Pulmonary artery endothelial cell (primary cell): ENCODE results near the gene HNF1B. TPM values are rescaled to one million over a fixed set of nuclear protein-coding genes. Genes with fewer than 3 reads are reported as not detected.

Experiments
- DNase-seq: peaks from one replicate; pipeline ENCODE4 v3.0.0-alpha.2; 2011; ENCODE audit warnings: low read depth, low spot score
- total RNA-seq: library from RNA; depleted of rRNA; stranded (reverse); fragments of >200 nt; gene quantifications from 2 replicates; pipeline ENCODE4 v1.2.3, GENCODE V29; 2014

The HNF1B gene
- total RNA-seq, 1 donor from 2014 or later: not detected

DNA sequence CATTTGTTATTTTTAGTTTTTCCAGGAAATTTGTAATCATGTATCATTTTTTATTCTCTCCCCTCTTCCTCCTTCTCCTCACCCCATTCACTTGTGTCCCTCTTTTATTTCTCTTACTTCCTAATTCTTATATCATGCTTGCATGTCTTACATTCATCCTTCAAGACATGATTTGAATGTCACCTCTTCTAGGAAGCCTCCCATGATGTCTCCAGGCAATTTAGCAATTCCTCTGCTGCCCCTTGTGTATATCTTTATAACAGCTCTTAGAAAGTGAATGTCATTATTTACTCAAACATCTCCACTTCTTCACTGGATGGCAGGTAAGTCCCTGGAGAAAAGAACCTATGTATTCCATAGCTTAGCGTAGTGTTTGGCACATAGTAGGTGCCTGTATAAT, 7.8 kb downstream of the HNF1B start:
- no peak for DNase-seq

DNA sequence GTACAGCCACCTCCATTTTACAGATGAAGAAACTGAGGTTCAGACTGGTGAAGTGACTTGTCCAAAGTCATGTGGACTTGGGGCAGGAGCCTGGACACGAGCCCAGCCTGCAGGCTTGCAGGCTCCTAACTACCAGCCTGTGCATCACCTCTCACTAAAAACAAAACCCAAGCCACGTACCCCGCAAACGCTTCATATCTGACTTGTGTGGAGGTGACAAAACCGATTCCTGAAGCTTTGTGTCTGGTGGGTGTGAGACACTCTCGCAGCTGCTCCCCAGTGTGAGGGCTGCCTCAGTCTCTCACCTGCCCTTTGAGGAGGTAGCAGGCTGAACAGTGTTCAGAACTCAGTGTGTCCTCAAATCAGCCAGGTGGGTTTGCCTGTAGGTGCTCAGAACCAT, 8.4 kb downstream of the HNF1B start:
- DNase-seq: no peak

GRCh38 chr17:37735165-37735564, 9.7 kb downstream of the HNF1B start:
- DNase-seq: no peak

GRCh38 chr17:37732316-37732715, 12.5 kb downstream of the HNF1B start:
- DNase-seq: no peak

DNA sequence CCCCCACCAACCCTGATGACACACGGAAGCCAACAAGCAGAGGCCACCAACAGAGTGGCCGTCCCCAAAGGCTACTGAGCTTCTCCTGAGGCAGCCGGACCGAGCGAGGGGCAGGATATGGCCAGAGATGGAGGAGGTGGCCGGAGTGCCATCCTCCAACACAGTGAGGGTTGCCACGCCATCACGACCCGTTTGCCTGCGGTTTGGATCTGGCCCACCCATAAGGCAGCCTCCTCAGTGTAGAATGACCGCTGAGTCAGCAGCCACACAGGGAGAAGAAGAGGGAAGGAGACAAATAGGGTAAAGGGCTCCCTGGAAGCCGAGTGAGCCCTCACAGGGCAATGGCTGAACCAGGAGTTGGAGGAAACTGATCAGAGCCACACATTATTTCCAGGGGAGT, 13.8 kb downstream of the HNF1B start:
- no peak for DNase-seq

- no peak for DNase-seq
These were observed 15.0 kb downstream of the HNF1B start for GRCh38 chr17:37729905-37730304.

DNA sequence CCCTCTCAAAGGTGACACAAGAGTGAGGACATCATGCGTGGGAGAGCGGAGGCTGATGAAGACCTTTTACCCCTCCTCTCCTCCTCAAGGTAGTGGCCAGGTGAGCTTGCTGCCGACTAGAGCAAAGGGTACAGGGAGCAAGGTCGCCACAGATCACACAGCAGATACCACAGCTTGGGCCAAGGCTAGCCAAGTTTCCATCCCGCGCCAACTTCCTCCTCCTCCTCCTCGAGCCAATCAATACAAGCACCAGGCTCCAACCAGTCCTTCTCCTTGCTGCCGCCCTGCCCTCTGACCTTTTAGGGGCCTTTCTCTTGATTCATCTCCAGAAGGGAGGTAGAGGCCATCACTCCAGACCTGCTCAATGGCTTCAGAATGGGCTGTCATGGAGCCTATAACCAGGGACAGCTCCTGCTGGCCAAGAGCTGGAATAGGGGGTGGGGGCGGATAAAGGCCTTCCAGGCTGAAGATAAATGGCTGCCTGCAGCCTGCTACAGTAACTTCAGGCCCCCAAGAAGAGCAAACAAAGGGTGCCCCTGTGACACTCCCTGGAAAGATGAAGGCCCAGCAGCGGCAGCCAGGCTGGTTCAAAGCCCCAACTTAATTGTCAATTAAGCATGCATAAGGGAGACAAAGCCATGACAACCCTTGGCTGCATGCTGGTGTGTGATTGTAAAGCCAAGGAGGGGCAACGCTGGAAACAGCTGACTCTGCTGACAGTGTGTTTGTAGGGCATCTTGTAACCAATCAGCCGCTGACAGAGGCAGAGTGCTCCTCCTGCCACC, 17.8 kb downstream of the HNF1B start:
- DNase-seq: no peak

GRCh38 chr17:37726248-37726647, 18.6 kb downstream of the HNF1B start:
- no peak for DNase-seq

DNA sequence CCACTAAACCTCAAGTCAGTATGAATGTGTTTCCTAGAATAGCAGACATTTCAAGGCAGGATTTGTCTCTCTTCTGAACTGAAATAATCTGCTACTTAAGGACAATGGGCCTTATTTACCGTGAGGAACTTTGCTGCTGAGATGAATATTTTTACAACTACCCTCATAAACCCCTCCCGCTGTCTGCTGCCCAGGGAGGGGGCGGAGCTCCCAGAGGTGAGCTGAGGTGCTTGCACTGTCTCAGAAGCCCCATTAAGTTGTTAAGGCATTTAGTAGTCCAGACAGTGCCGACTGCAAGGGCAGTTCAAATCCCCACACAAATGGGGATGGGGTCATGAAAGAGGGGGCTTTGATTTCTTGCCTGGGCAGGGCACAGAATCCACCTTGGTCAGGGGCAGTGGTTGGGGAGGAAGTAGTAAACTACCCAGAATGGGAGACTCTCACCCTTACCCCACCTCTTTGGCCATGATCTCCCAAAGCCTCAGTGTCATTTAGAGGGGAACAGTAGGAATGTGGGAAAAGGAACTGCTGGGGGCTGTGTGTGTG, 19.2 kb downstream of the HNF1B start:
- no peak for DNase-seq

DNA sequence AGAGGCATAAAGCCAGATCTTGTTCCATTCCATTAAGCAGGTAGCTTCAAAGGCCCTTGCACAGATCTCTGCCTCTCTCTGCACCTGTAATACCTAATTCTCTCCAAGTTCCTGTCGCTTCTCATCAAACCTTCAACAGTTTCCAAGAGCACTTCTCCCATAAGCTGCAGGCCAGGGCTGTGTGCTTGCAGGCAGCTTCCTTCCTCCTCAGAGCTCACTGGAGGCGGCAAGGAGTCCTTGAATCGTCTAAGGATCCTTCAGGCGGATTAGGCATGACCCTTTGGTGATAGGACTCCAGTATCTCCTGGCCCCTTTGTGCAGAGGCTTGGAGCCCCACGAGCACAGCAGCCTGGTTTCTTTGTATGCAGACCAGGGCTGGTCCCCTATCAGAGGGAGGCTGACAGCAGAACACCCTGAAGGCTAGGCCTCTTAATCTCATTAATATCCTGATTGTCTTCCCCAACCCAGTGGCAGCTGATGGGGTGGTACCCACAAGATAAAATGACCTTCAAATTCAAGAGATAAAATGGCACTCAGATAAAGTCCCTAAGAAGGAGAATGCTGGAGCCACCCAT, 19.8 kb downstream of the HNF1B start:
- DNase-seq: no peak

- DNase-seq: no peak
These were observed 23.9 kb downstream of the HNF1B start for GRCh38 chr17:37720989-37721388.

DNA sequence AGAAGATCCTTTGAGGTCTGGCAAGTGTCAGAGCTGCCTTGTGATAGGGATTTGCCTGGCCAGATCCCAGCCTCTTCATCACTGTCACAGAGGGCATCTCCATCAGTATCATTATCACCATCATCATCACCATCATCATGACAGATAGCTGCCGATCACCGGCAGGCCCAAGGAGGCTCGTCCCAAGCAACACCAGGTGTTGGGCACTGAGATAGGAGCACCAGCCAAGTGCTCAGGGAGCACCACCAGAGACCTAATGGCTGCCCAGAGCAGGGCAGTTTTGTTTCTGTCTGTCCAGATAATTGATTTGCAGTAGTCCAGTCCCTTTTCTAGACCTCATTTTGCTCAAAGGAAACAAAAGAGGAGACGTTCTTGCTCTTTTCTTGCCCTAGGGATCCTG, 25.0 kb downstream of the HNF1B start:
- DNase-seq: no peak

DNA sequence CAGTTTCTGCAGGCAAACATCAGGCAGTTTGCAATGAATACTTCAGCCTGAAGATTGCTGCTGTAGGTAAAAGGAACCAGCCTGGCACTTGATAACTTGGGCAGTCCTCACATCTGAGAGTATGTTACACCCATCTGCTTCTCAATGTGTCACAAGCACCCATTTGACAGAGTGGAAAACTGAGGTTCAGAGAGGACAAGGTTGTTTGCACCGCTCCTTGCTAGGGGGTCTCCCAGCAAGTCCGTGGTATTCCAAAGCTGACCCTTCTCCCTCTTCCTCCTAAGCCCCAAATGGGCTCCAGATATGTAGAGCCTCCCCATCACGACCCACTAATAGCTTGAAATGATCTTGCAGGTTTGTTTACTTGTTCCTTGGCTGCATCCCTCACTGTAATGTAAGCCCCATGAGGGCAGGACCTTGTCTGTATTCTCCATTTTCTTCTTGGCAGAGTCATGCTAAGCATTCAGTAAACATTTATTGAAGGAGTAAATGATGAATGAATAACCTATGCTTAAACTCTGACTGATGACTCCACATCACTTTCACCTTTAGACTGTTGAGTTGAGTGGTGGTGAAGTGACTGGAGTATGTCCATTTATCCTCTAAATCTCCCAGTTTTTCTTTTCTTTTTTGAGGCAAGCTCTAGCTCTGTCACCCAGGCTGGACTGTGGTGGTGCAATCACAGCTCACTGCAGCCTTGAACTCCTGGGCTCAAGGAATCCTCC, 26.4 kb downstream of the HNF1B start:
- DNase-seq: no peak

DNA sequence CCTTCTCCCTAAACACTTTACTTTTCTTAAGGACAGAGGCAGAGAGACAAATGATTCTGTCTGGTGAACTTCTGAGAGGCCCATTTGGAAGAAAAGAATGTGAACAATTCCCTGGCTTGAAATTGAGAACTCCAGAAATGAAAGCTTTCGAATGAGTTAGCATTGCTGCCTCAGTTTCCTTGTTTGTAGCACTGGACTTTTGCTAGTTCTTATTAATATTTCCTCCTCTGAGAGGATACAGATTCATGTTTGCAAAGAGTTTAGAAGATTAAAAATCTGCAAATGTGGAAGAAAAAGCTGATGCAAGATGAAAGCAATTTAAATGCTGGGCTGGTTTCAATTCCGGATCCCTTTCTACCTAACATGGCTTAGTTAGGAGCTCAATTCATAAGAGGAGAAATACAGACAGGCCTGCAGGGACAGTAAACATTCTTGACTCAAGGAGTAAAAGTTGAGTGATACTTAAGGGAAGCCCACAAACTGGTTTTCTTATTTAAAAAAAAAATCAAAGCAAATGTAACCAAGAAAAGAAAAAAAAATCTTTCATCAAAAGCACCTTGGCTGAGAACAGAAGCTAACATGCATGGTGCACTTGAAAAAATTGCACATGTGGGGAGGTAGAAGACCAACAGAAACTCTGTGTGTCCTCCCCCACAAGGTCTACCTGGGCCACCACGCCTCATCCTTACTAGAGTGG, 27.1 kb downstream of the HNF1B start:
- no peak for DNase-seq

DNA sequence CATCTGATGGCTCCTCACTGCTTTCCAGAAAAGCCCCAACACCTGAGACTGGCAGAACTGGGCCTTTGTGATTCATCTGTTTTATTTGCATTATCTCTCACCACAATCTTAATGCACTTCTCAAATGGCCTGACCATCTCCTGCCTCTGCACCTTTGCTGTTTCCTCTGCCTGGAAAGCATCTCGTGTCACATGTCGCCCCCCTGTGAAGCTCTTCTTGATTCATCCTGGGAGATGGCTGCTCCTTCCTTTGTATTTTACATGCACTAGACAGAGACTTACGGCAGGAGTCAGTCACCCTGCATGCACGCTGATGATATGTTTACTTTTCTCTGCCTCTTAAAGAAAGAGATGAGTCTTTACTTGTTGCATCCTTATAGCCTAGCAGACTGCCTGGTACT, 30.0 kb downstream of the HNF1B start:
- no peak for DNase-seq

DNA sequence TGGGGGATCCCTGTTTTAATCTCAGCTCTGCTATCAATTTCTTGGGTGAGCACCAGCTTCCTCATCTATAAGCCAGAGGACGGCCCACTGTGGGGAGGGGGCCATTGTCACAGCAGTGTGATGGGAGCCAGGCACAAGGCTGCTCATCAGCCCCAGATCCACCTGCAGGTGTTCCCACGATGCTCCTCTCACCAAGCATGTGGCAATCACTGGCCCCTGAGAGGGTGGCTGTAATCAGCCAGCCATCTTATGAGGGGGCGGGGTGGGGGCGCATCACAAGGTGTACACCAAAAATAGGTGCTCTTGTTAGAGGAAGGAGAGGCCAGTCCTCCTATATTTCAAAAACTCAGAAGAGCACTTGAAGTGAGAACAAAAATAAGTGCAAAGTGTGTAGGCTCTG, 31.2 kb downstream of the HNF1B start:
- DNase-seq: no peak

DNA sequence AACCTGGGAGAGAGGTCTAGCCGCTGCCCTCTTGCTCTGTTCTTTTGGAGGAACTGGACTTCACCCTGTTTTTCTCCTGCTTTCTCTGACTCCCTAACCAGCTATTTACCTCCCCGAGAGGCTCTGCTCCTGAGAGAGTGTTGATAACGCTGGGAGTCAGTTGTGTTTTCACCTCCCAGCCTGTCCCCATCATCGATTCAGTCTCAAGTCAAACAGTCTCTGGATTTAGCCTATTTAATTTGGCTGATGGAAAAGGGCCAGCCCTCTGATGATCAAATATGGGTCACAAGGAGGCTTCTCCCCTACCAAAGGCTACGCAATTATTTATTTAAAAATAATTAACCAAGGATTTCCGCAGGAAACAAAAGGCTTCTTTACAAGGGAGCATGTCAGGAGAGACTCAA, 31.8 kb downstream of the HNF1B start:
- no peak for DNase-seq

DNA sequence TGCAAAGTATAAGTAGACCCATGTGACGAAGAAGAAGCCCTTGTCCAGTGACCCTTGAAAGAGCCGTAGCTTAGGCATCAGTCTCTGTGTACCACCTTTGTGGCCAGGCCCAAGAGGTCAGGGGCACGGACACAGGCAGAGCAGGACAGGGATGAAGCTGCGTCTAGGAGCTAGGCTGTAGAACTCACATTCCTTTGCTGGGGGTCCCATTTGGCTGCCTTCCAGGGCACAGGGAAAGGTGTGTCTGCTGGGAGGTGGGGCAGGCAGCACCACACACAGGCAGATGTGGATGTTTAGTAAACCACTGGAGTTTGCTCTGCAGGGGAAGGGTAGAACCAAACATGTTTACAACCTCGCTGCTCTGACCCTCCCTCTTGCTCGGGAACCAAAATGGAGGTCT, 33.7 kb downstream of the HNF1B start:
- DNase-seq: no peak

- peak; percentile 78 for DNase-seq
These were observed 34.4 kb downstream of the HNF1B start for GRCh38 chr17:37710344-37710886.

DNA sequence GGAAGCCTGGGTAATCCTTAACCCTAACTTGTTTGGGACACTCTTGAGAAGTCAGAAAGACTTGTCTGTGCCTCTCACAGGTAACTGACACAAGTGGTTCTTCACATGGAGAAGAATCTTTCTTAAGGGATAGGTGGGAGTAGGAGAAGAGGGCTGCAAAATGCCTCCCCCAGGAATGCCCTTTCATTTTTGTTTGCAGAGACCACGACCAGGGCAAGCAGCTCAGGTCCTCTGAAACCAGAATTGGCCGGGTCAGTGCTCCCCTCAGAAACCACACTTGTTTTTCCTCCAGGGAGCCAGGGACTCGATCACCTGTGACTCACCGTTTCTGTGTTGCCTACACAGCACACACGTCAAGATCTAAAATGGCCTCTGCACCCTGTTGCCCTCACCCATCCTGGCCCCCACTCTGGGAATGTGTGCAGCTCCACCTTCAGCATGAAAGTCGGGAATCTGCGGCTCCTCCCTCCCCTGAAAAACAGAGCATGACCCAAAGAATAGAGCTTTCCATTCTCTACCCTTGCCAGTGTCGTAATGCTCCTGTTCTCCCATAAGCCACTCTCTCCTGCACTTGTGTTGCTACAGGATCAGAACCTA, 36.1 kb downstream of the HNF1B start:
- no peak for DNase-seq

DNA sequence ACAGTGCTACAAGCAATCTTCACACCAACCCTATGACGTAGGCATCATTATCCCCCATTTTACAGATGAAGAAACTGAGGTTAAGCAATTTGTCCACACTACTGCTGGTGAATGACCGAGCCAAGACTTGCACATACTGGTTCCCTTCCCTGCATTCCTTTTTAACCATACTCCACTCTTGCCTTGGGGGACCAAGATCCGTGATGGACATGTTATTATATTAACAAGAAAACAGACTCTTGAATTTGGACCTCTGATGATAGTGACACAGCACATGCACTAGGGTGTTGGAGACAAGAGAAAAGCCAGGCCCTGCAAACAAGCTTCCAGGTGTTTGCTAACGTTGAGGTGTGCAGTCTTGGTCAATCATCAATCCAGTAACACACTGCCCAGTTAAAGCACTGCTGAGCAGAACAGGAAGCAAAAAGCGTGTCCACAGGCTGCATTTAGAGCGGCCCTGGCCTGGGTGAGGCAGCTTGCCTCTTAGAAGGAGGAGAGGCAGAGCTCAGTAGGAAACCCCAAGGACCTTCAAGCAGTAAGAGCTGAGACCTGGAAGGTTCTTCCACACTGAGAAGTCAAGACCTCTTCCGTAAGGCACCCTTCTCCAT, 36.7 kb downstream of the HNF1B start:
- DNase-seq: no peak
